ENCODE measurements around the gene RHBDL3. TPM values are rescaled to one million over a fixed set of nuclear protein-coding genes. Genes with fewer than 3 reads are reported as not detected.
A peak's percentile ranks its signal among the peaks of the same experiment; 100 is the strongest.

The RHBDL3 gene
- polyA plus RNA-seq, 1 donor from 2014 or later: 0.25 TPM

GRCh38 chr17:32341857-32342602, 76.4 kb downstream of the RHBDL3 start, which contains the start of gene C17orf75:
TSS of gene C17orf75 (minus strand) at chr17:32342173. CDS start at chr17:32342139, 34 bp downstream.
- H3K27ac ChIP-seq (ENCODE audit: low read length): peak within 1 kb of the TSS; percentile 78
- no peaks in the 10 kb centered on the region for H3K9me3 ChIP-seq (ENCODE audit: low read length)
- H3F3A ChIP-seq (ENCODE audit: insufficient read depth, low read length, poor library complexity, severe bottlenecking): no peaks in the 10 kb centered on the region
- H3K9ac ChIP-seq (ENCODE audit: low read length): peak within 1 kb of the TSS; percentile 74
- H3K9me2 ChIP-seq (ENCODE audit: insufficient read depth, low read length): no peaks in the 10 kb centered on the region
- no peaks in the 10 kb centered on the region for H4K20me1 ChIP-seq (ENCODE audit: insufficient read depth)
- peak within 1 kb of the TSS; percentile 92 for H3K4me2 ChIP-seq (ENCODE audit: low read length)
- H3K36me3 ChIP-seq (ENCODE audit: insufficient read depth, low read length): no peaks in the 10 kb centered on the region
- H3K4me3 ChIP-seq (ENCODE audit: low read length): peak within 1 kb of the TSS; percentile 77
- no peaks in the 10 kb centered on the region for H3K79me2 ChIP-seq (replicated peaks; ENCODE audit: insufficient read depth, low read length)
- peak within 1 kb of the TSS; percentile 71 for H2AFZ ChIP-seq (ENCODE audit: low read depth, low read length)
- H3K27me3 ChIP-seq (ENCODE audit: insufficient read depth, low read depth, low read length): no peaks in the 10 kb centered on the region
- TF ChIP-seq MXI1 (conservative IDR thresholded peaks at IDR 0.05; ENCODE audit: poor library complexity, severe bottlenecking) (peak; percentile 62), EZH2 (IDR thresholded peaks at IDR 0.05; ENCODE audit: borderline replicate concordance, insufficient read depth, low read length, poor library complexity, severe bottlenecking) (no peak), TAF1 (IDR thresholded peaks at IDR 0.05; ENCODE audit: low read depth) (peak; percentile 84), POLR2AphosphoS5 (IDR thresholded peaks at IDR 0.05) (peak; percentile 82), EP300 (conservative IDR thresholded peaks at IDR 0.05; ENCODE audit: poor library complexity, severe bottlenecking) (no peak), CTCF (IDR thresholded peaks at IDR 0.05; ENCODE audit: poor library complexity, severe bottlenecking) (no peak), REST (IDR thresholded peaks at IDR 0.05; ENCODE audit: borderline replicate concordance) (no peak), SMC3 (conservative IDR thresholded peaks at IDR 0.05; ENCODE audit: poor library complexity) (peak; percentile 26), RAD21 (conservative IDR thresholded peaks at IDR 0.05) (no peak)

- Histone ChIP-seq H3K9me2 (ENCODE audit: insufficient read depth, low read length) (no peaks in the 10 kb centered on the region), H3K4me2 (ENCODE audit: low read length) (peak overlapping the region; percentile 70), H4K20me1 (ENCODE audit: insufficient read depth) (no peaks in the 10 kb centered on the region), H3K27me3 (ENCODE audit: insufficient read depth, low read depth, low read length) (no peaks in the 10 kb centered on the region), H3K79me2 (replicated peaks; ENCODE audit: insufficient read depth, low read length) (no peaks in the 10 kb centered on the region), H3F3A (ENCODE audit: insufficient read depth, low read length, poor library complexity, severe bottlenecking) (no peaks in the 10 kb centered on the region), H3K9me3 (ENCODE audit: low read length) (no peaks in the 10 kb centered on the region), H3K36me3 (ENCODE audit: insufficient read depth, low read length) (no peaks in the 10 kb centered on the region), H3K9ac (ENCODE audit: low read length) (peak overlapping the region; percentile 74), H3K4me3 (ENCODE audit: low read length) (peak overlapping the region; percentile 77), H2AFZ (ENCODE audit: low read depth, low read length) (peak overlapping the region; percentile 71), H3K27ac (ENCODE audit: low read length) (peak overlapping the region; percentile 78)
- no peak for TF ChIP-seq RAD21 (conservative IDR thresholded peaks at IDR 0.05)
- TF ChIP-seq POLR2AphosphoS5 (IDR thresholded peaks at IDR 0.05): no peak
- no peak for TF ChIP-seq TAF1 (IDR thresholded peaks at IDR 0.05; ENCODE audit: low read depth)
- TF ChIP-seq MXI1 (conservative IDR thresholded peaks at IDR 0.05; ENCODE audit: poor library complexity, severe bottlenecking): no peak
- no peak for TF ChIP-seq SMC3 (conservative IDR thresholded peaks at IDR 0.05; ENCODE audit: poor library complexity)
- no peak for TF ChIP-seq EP300 (conservative IDR thresholded peaks at IDR 0.05; ENCODE audit: poor library complexity, severe bottlenecking)
- TF ChIP-seq EZH2 (IDR thresholded peaks at IDR 0.05; ENCODE audit: borderline replicate concordance, insufficient read depth, low read length, poor library complexity, severe bottlenecking): no peak
- no peak for TF ChIP-seq CTCF (IDR thresholded peaks at IDR 0.05; ENCODE audit: poor library complexity, severe bottlenecking)
- no peak for TF ChIP-seq REST (IDR thresholded peaks at IDR 0.05; ENCODE audit: borderline replicate concordance)
Measured at GRCh38 chr17:32342603-32343325, 77.1 kb downstream of the RHBDL3 start.
